Left ventricle myocardium inferior (tissue), 1 donor: Measurements from ENCODE around the gene PRKG1. TPM values are rescaled to one million over a fixed set of nuclear protein-coding genes. Genes with fewer than 3 reads are reported as not detected.

Experiments used
- DNase-seq: peaks from one replicate; pipeline ENCODE4 v3.0.0-alpha.2; 2020
- H3K27ac ChIP-seq: fragments of 200-600 bp; replicated peaks from 2 replicates; pipeline ENCODE4 v1.8.0; 2021
- H3K27me3 ChIP-seq: fragments of 200-600 bp; 2 replicates; pipeline ENCODE4 v1.8.0; 2021; ENCODE audit warnings: low read depth
- H3K36me3 ChIP-seq: fragments of 200-600 bp; 2 replicates; pipeline ENCODE4 v1.8.0; 2021
- H3K4me1 ChIP-seq: fragments of 200-600 bp; 2 replicates; pipeline ENCODE4 v1.8.0; 2021
- H3K4me3 ChIP-seq: fragments of 200-600 bp; 2 replicates; pipeline ENCODE4 v1.8.0; 2021; ENCODE audit warnings: mild to moderate bottlenecking, moderate library complexity
- H3K9me3 ChIP-seq: fragments of 200-600 bp; replicated peaks from 2 replicates; pipeline ENCODE4 v1.8.0; 2021
- intact Hi-C: fragments of 100-400 bp; cut with micrococcal nuclease; formaldehyde crosslinking; loops from one replicate; pipeline ENCODE4 v1.11.0; 2022
- total RNA-seq: library from RNA; stranded (reverse); fragmentation: NEBNext Ultra II Directional; extraction: Animal tissue kit (Norgen Biotek cat#: 25700); gene quantifications from one replicate; pipeline ENCODE4 v1.2.1, GENCODE V29; 2021
- TF ChIP-seq, protein P1 (sequence below): fragments of 200-600 bp; IDR thresholded peaks from 2 replicates; pipeline ENCODE4 v1.8.0; 2021; ENCODE audit warnings: antibody characterized with exemption, mild to moderate bottlenecking, borderline replicate concordance
- donor health status: DM: no; HTN: yes; CAD: no; lungs with severe emphysema.

Gene PRKG1
- total RNA-seq, 1 donor from 2014 or later: 38.9 TPM

DNA sequence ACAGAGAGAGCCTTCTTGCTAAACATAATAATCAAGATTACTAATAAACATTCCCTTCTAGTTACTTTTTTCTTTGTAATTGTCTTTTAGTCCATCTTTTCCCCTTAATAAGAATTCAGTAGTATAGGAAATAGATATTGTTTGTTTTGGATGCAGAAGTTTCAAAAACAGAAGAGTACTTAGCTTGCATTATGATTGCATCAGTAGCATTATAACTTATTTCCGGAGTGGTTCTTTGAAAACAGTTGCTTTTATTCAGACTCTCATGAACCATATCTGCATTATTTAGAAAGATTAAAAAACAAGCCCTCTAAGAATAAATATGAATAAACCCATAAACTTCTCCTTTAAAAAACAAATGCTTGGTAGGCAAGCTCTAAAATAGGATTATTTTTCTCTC, 1205.8 kb downstream of the PRKG1 start:
- H3K4me1 ChIP-seq: peaks cover 13% of the 10 kb centered on the region
- peaks cover 11% of the 10 kb centered on the region for H3K9me3 ChIP-seq
- peaks cover 12% of the 10 kb centered on the region for H3K36me3 ChIP-seq
- intact Hi-C loops: no loop called here
- no peaks in the 10 kb centered on the region for H3K27me3 ChIP-seq
- no peak overlapping the region for H3K4me3 ChIP-seq
- DNase-seq: no peak
- TF ChIP-seq, protein P1, sequence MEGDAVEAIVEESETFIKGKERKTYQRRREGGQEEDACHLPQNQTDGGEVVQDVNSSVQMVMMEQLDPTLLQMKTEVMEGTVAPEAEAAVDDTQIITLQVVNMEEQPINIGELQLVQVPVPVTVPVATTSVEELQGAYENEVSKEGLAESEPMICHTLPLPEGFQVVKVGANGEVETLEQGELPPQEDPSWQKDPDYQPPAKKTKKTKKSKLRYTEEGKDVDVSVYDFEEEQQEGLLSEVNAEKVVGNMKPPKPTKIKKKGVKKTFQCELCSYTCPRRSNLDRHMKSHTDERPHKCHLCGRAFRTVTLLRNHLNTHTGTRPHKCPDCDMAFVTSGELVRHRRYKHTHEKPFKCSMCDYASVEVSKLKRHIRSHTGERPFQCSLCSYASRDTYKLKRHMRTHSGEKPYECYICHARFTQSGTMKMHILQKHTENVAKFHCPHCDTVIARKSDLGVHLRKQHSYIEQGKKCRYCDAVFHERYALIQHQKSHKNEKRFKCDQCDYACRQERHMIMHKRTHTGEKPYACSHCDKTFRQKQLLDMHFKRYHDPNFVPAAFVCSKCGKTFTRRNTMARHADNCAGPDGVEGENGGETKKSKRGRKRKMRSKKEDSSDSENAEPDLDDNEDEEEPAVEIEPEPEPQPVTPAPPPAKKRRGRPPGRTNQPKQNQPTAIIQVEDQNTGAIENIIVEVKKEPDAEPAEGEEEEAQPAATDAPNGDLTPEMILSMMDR: no peak
- H3K27ac ChIP-seq: no peak overlapping the region

DNA sequence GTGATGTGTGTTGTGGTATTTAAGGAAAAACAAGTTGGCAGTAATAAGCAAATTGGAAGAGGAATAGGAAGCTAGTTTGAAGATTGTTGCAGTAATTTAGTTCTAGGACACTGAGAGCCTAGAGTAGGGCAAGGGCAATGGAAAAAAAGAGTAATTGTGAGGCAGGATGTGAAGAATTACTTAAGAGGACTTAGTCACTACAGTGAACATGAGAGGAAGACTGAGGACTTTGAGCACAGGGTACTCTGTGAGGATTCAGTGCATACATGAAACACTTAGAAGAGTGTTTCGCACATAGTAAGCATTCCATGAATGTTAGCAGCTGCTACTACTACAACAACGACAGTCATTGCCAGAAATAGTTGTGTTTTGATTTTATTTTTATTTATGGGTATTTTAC, 1208.9 kb downstream of the PRKG1 start:
- DNase-seq: no peak
- Histone ChIP-seq H3K4me3 (no peak overlapping the region), H3K9me3 (peaks cover 3% of the 10 kb centered on the region), H3K4me1 (peaks cover 13% of the 10 kb centered on the region), H3K27ac (no peak overlapping the region), H3K36me3 (peaks cover 12% of the 10 kb centered on the region), H3K27me3 (no peaks in the 10 kb centered on the region)
- TF ChIP-seq, protein P1: no peak
- intact Hi-C loops: no loop called here

DNA sequence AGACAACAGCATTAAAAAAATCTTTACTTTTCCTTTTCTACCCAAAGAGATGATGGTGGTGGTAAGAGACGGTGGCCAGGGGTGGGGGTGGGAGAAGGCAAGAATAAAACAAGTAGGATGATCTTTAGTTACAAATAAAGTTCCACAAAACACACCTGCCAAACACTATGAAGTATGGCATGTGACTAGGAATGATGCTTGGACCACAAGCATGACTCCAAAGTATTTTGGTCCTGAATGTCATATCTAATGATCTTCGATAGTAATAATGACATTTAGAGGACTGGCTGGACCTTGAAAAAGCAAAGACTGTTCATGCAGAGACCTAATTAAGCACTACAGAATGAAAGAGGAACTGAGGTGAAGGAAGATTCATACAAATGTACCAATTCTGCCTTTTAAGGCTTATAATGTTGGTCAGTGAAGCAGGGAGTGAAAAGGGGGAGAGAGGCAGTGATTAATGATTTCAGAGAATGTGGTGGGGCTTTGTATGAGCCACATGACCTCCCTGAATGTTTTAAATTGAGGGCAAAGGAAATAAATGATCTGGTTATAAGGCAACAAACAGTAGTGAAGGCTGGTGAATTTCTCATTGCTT, 1210.2 kb downstream of the PRKG1 start:
- DNase-seq: no peak
- no peaks in the 10 kb centered on the region for H3K27me3 ChIP-seq
- H3K4me3 ChIP-seq: no peak overlapping the region
- peaks cover 12% of the 10 kb centered on the region for H3K36me3 ChIP-seq
- no peaks in the 10 kb centered on the region for H3K9me3 ChIP-seq
- TF ChIP-seq, protein P1: no peak
- peaks cover 6% of the 10 kb centered on the region for H3K4me1 ChIP-seq
- no peak overlapping the region for H3K27ac ChIP-seq
- intact Hi-C loops: no loop called here

DNA sequence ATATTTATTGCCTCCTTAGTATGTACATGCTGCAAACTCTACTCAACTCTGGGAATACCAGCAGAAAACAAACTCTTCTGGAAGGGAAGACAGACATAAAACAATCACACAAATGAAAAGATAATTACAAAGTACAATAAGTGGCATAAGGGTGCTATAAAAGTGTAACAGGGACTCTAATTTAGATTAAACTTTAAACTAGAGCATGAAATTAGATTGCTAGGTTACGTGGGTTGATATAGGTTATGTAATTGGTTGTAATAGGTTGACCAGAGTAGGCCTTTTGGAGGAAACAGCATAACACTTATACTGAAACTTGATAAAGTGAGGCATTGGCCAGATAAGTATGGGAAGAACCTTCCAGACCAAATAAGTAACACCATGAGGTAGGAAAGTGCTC, 1213.6 kb downstream of the PRKG1 start:
- Histone ChIP-seq H3K4me3 (no peak overlapping the region), H3K36me3 (peaks cover 10% of the 10 kb centered on the region), H3K27me3 (no peaks in the 10 kb centered on the region), H3K27ac (no peak overlapping the region), H3K9me3 (no peaks in the 10 kb centered on the region), H3K4me1 (no peaks in the 10 kb centered on the region)
- intact Hi-C loops: no loop called here
- DNase-seq: no peak
- TF ChIP-seq, protein P1: no peak

DNA sequence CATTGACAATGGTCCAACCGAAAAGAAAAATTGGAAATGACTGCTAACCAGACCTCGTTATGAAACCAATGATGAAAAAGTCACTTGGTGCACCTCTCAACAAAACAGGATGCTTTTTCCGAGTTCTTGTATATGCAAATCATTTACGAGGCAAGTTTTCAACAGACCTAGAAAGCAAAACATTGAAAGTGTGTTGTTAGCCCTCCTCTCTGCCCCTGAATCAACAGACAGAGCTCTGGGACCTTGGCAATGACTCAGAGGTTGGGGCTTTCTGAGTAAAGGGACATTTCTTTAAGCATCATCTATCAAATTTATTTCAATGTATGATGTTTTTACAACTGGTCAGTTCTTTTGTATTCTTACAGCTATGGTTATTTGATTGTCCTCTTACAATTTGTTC, 1223.5 kb downstream of the PRKG1 start:
- Histone ChIP-seq H3K27me3 (no peaks in the 10 kb centered on the region), H3K9me3 (peaks cover 7% of the 10 kb centered on the region), H3K36me3 (no peaks in the 10 kb centered on the region), H3K4me3 (no peak overlapping the region), H3K27ac (no peak overlapping the region), H3K4me1 (no peaks in the 10 kb centered on the region)
- TF ChIP-seq, protein P1: no peak
- intact Hi-C loops: no loop called here
- DNase-seq: no peak
